GM12875 (cell line): Measurements from ENCODE around the gene PNMA8A.

Source experiments
- H3K4me3 ChIP-seq: one replicate; pipeline ENCODE4 v1.5.1; 2011; ENCODE audit warnings: low read depth, low read length, control low read depth
- CTCF ChIP-seq: IDR thresholded peaks from 2 replicates; pipeline ENCODE4 v1.5.1; 2011; ENCODE audit warnings: low read depth, mild to moderate bottlenecking, control low read depth, inconsistent platforms, low read length, moderate library complexity, borderline replicate concordance; ENCODE audit not compliant: insufficient read depth

Gene PNMA8A

GRCh38 chr19:46420056-46420455, 51.3 kb downstream of the PNMA8A start:
- H3K4me3 ChIP-seq = no peak overlapping the region
- TF ChIP-seq CTCF = no peak
